T-helper 2 cell treated with Interferon-gamma antibody and Interleukin-4, amounts not matched to agents 5 μg/mL and 100 μg/mL, for 36 hours (primary cell): Measurements from ENCODE around the gene MAP2.

Source experiments
- DNase-seq: peaks from one replicate; pipeline ENCODE4 v3.0.0; 2021; ENCODE audit warnings: low spot score
- H3K27ac Mint-ChIP-seq: one replicate; pipeline ENCODE4 v1.8.0; 2021; ENCODE audit warnings: mild to moderate bottlenecking, mixed read lengths
- H3K27me3 Mint-ChIP-seq: one replicate; pipeline ENCODE4 v1.8.0; 2021; ENCODE audit warnings: low read depth, mixed read lengths
- H3K36me3 Mint-ChIP-seq: one replicate; pipeline ENCODE4 v1.8.0; 2021; ENCODE audit warnings: low read depth, mixed read lengths
- H3K4me1 Mint-ChIP-seq: one replicate; pipeline ENCODE4 v1.8.0; 2021; ENCODE audit warnings: low read depth, mixed read lengths
- H3K4me3 Mint-ChIP-seq: one replicate; pipeline ENCODE4 v1.8.0; 2022; ENCODE audit warnings: mild to moderate bottlenecking, moderate library complexity, mixed read lengths
- H3K9me3 Mint-ChIP-seq: one replicate; pipeline ENCODE4 v1.8.0; 2021; ENCODE audit warnings: mixed read lengths

The MAP2 gene

DNA sequence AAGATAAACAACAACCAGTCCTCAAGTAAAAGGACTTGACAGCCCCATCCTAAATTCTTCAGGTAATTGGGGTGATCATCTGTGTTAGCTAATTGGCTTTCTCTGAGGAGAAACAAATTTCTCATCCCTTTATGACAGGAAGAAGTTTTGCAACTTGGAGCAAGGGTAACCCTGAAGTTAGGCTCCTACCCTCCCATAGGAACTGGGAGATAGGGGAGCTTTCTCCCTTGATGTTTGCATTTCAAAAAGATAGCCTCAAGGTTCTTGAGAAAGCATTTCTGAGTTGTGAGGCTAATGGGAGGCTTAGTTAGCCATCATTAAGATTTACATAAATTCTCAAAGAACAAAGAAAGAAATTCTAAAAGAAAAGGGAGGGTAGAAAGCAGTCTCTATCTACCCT, 95.4 kb downstream of the MAP2 start:
- Mint-ChIP-seq H3K9me3 (no peaks in the 10 kb centered on the region), H3K4me1 (no peaks in the 10 kb centered on the region), H3K4me3 (no peak overlapping the region), H3K27ac (no peak overlapping the region), H3K27me3 (no peaks in the 10 kb centered on the region), H3K36me3 (no peaks in the 10 kb centered on the region)
- DNase-seq: no peak

DNA sequence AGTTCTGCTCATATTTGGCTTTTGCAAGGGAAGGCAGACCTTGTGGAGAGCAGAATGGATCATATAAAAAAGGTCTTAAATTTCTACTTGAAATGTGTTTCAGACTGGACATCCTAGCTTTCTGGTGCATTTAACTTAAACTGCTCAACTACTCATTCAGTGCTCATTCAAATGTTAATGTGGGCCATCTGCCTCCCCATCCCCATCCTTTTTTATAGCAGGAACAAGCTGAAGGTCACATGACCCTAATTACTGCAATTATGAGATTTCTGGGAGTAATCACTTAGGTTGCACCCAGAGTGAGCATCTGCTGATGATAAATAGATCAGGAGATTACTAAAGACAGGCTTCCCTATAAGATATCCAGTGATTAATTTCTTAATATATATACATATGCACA, 96.1 kb downstream of the MAP2 start:
- Mint-ChIP-seq H3K27ac (no peak overlapping the region), H3K4me3 (no peak overlapping the region), H3K27me3 (no peaks in the 10 kb centered on the region), H3K4me1 (no peaks in the 10 kb centered on the region), H3K36me3 (no peaks in the 10 kb centered on the region), H3K9me3 (no peaks in the 10 kb centered on the region)
- no peak for DNase-seq

DNA sequence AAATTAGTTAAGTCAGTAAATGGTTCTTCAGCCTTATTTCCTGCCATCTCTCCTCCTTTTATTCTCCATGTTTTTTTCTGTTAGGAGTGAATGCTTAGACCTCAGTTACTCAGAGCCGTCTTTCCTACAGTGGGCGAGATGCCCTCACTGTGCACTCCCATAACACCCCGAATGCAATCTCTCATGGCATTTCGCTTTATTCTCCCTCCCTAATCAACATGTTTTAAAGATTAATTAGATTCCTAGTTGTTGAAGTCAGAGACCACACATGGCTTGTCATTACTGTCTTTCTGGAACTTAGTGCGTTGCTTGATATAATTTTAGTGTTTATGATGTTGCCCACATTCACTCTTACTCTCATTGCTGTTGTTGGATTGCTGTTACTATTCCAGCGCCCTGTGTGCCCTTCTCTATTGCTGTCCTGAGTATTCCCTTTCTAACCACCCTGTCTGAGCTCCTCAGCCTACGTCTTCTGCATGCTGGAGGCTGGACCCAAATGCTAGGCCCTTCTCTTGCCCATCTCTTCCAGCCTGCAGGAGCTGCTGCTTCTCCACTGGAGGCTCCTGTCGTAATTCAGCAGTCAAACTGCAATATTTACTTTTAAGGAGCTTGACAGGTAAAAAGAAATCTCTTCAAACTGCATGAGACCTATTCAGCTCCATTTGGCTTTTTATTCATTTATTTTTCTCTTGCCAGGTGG, 99.3 kb downstream of the MAP2 start:
- no peak for DNase-seq
- Mint-ChIP-seq H3K36me3 (no peaks in the 10 kb centered on the region), H3K4me3 (no peak overlapping the region), H3K4me1 (peaks cover 8% of the 10 kb centered on the region), H3K27ac (no peak overlapping the region), H3K27me3 (no peaks in the 10 kb centered on the region), H3K9me3 (no peaks in the 10 kb centered on the region)

DNA sequence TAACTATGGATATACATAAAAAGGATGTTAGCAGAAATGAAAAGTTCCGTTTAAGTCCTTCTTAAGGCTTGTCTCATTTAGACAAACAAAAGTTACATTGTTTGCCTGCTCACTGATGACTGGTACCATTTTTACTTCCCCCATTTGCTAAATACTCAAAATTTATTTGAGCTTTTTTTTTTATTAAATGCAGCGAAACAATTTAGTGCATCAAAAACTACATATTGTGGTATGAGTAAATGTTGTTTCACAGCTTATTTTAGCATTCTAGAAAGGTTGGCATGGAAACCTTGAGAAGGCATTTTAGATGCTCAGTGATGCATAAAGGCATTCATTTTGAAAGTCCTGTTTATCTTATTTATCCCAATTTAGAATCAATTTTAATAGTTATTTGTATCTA, 100.0 kb downstream of the MAP2 start:
- no peak overlapping the region for H3K27ac Mint-ChIP-seq

DNA sequence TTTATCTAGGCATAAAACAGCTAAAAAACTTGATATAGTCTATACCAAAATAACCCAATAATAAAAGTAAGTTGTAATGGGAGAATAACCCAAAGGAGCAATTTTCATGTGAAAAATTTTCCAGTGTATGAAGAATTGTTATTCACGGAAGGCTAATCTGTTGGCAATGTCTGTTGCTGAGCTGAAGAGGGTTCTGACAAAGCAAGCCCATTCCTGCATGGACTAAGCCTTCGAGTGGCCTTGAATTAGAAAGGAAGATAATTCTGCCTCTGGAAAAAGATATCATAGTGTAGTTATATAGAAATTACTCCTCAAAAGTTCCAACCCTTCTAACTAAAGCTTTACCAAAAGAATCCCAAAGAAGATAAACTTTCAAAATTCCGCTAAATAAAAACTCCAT, 101.5 kb downstream of the MAP2 start:
- peaks cover 8% of the 10 kb centered on the region for H3K4me1 Mint-ChIP-seq
- H3K27ac Mint-ChIP-seq: no peak overlapping the region
- no peak for DNase-seq
- no peaks in the 10 kb centered on the region for H3K27me3 Mint-ChIP-seq
- no peak overlapping the region for H3K4me3 Mint-ChIP-seq
- H3K36me3 Mint-ChIP-seq: no peaks in the 10 kb centered on the region
- no peaks in the 10 kb centered on the region for H3K9me3 Mint-ChIP-seq

More for the DNA sequence above, 100.0 kb downstream of the MAP2 start:
- H3K9me3 Mint-ChIP-seq: no peaks in the 10 kb centered on the region
- H3K36me3 Mint-ChIP-seq: no peaks in the 10 kb centered on the region
- peaks cover 8% of the 10 kb centered on the region for H3K4me1 Mint-ChIP-seq
- no peak overlapping the region for H3K4me3 Mint-ChIP-seq
- no peak for DNase-seq
- no peaks in the 10 kb centered on the region for H3K27me3 Mint-ChIP-seq

DNA sequence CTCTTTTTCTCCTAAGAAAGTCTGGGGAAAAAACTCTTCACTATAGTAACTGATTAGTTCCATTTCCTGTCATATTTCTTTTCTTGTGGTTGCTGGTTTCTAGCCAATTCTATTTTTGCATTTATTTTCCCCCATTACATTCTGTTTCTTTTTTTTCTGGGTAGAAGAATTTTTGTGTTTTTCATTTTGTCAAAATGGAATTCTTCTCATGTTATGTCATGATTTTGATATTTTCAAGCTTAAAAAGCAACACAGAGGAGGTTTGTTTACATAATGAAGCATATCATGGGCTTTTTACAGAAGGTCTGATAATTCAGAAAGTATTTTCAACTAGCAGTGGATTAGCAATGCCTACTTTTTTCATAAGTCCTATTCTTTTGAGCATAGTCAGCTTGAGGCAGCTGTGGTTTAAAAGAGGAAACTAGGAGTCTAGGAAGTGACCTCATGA, 102.0 kb downstream of the MAP2 start:
- Mint-ChIP-seq H3K4me3 (peak overlapping the region; percentile 60), H3K27ac (no peak overlapping the region)

DNA sequence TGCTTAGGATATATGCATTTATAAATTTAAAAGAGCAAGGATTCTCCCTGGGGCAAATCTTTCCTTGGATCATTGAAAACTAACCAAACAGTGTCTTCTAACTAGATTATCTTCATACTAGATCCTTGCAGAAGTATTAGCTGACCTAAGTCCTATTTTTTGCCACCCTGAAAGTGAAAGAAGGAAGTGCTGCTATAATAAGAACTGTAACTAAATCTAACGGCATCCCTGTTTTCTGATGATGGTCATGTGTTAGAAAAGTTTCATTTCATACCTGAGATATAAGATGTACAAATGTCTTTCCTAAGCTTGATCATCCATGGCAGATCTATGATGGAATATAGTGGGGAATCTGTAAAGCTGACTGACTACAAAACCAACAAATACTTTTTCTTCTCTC, 102.7 kb downstream of the MAP2 start:
- H3K27ac Mint-ChIP-seq: no peak overlapping the region
- peaks cover 8% of the 10 kb centered on the region for H3K4me1 Mint-ChIP-seq
- no peaks in the 10 kb centered on the region for H3K27me3 Mint-ChIP-seq
- H3K4me3 Mint-ChIP-seq: peak overlapping the region; percentile 17
- H3K9me3 Mint-ChIP-seq: no peaks in the 10 kb centered on the region
- DNase-seq: no peak
- H3K36me3 Mint-ChIP-seq: no peaks in the 10 kb centered on the region

More for the DNA sequence above, 102.0 kb downstream of the MAP2 start:
- Mint-ChIP-seq H3K36me3 (no peaks in the 10 kb centered on the region), H3K9me3 (no peaks in the 10 kb centered on the region), H3K4me1 (peaks cover 8% of the 10 kb centered on the region), H3K27me3 (no peaks in the 10 kb centered on the region)
- no peak for DNase-seq

DNA sequence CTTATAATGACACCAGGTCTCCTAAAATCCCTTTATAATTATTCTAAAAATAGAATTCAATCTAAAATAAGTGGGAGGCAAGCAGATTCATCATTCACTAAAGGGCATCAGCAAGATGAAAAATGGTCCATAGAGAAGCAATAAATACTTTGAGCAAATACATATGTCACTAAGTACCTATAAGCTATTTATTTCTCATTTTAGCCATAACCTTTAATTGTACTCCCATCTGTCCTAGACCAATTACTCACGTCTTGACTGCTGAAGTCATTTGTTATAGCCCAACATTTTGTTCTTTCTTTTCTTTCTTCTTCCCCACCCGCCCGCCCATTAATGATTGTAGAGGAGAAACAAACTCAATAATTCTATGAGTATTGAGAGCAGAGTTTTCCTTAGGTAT, 105.7 kb downstream of the MAP2 start:
- H3K36me3 Mint-ChIP-seq: no peaks in the 10 kb centered on the region
- H3K4me3 Mint-ChIP-seq: no peak overlapping the region
- H3K27me3 Mint-ChIP-seq: no peaks in the 10 kb centered on the region
- H3K27ac Mint-ChIP-seq: no peak overlapping the region
- H3K9me3 Mint-ChIP-seq: no peaks in the 10 kb centered on the region
- no peak for DNase-seq
- peaks cover 8% of the 10 kb centered on the region for H3K4me1 Mint-ChIP-seq

DNA sequence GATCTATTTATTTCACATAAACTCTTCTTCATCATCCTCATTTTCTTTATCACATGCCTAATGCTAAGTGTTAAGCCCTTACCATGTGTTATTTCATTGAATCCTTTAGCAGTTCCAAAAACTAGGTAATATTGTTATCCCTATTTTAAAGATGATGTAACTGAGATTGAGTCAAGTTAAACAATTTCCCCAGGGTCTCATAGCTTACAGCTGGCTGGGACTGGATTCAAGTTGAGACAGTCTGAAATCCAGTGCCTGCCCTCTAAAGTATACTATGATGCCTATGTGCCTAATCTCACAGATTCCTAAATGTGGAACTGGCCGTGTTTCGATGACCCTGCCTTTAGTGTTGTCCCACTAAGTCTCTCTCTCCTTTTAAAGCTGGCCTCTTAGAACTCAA, 108.5 kb downstream of the MAP2 start:
- Mint-ChIP-seq H3K4me1 (no peaks in the 10 kb centered on the region), H3K4me3 (no peak overlapping the region), H3K9me3 (no peaks in the 10 kb centered on the region), H3K36me3 (no peaks in the 10 kb centered on the region), H3K27me3 (no peaks in the 10 kb centered on the region), H3K27ac (no peak overlapping the region)
- no peak for DNase-seq

DNA sequence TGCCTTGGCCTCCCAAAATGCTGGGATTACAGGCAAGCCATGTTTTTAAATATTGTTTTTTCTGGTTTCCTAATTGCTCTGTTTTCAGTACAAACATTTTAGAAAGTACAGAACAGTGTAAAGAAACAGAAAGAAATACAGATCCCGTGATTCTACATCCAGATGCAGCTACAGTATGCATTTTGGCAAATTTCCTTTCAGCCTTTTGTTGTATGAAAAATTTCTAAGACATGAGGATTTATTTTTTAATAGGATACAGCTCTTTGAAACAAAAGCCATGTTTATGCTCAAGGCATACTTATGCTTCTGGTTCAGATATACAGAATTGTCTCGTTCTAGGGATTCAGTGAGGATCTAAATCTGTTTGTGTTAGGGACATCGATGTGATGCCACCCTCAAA, 109.5 kb downstream of the MAP2 start:
- no peaks in the 10 kb centered on the region for H3K36me3 Mint-ChIP-seq
- H3K9me3 Mint-ChIP-seq: no peaks in the 10 kb centered on the region
- no peak for DNase-seq
- no peak overlapping the region for H3K4me3 Mint-ChIP-seq
- H3K27me3 Mint-ChIP-seq: no peaks in the 10 kb centered on the region
- no peaks in the 10 kb centered on the region for H3K4me1 Mint-ChIP-seq
- no peak overlapping the region for H3K27ac Mint-ChIP-seq

DNA sequence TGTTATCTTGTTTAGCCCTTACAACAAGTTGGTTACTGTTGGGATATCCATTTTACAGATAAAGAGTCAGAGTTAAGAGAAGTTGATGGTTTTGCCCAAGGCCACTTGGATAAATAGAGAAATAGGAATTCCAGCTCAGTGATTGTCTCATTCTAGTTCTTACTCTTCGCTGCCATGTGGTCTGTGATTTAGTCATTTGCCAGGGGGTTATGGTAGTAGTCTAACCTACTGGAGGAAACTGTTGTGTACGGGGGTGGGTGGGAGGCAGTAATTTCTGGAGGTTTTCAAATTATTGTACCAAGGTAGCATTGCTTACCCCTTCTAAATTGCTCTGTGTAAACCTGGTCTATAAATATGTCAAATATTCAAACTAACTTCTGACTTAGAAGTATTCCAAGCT, 110.4 kb downstream of the MAP2 start:
- no peaks in the 10 kb centered on the region for H3K36me3 Mint-ChIP-seq
- no peak overlapping the region for H3K4me3 Mint-ChIP-seq
- H3K27me3 Mint-ChIP-seq: no peaks in the 10 kb centered on the region
- H3K27ac Mint-ChIP-seq: no peak overlapping the region
- no peak for DNase-seq
- no peaks in the 10 kb centered on the region for H3K9me3 Mint-ChIP-seq
- no peaks in the 10 kb centered on the region for H3K4me1 Mint-ChIP-seq

DNA sequence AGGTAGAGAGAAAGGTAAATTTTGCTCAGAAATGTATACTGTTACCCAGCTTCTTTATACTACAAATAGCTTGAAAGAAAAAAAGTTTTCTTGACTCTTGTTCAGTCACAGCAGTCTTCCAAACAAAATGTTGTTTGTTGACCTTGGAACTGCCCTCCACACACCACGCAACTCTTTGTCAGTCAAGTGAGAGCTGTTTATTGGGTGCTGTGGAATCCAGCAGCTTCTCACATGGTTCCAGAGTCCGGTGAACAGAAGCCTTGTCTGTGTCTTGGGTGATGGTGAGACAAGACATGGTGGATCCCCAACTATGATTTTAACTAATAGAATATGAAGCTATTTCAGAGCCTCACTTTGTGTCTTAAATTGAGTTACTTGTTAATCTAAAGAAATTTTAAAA, 112.5 kb downstream of the MAP2 start:
- H3K4me3 Mint-ChIP-seq: no peak overlapping the region
- no peaks in the 10 kb centered on the region for H3K36me3 Mint-ChIP-seq
- DNase-seq: no peak
- no peak overlapping the region for H3K27ac Mint-ChIP-seq
- no peaks in the 10 kb centered on the region for H3K27me3 Mint-ChIP-seq
- no peaks in the 10 kb centered on the region for H3K9me3 Mint-ChIP-seq
- no peaks in the 10 kb centered on the region for H3K4me1 Mint-ChIP-seq

DNA sequence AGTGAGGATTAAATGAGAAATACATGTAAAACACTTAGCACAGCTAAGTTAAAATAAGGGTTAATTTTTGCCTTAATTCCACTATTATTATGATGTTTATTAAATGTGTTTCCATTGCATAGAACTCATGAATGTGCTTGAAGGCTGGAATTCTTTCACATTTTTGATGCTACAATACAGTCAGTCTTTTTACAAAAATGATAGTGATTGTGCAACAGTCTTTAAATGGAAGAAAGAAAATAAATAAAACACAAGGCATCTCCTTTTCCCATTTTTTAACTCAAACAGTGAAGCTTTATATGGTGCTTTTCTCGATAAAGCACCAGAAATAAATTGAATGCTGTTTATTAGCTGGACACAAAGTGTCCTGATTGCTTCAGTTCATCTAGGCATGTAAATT, 123.9 kb downstream of the MAP2 start:
- Mint-ChIP-seq H3K9me3 (no peaks in the 10 kb centered on the region), H3K36me3 (no peaks in the 10 kb centered on the region), H3K4me1 (no peaks in the 10 kb centered on the region), H3K27me3 (no peaks in the 10 kb centered on the region), H3K4me3 (no peak overlapping the region), H3K27ac (no peak overlapping the region)
- DNase-seq: no peak

DNA sequence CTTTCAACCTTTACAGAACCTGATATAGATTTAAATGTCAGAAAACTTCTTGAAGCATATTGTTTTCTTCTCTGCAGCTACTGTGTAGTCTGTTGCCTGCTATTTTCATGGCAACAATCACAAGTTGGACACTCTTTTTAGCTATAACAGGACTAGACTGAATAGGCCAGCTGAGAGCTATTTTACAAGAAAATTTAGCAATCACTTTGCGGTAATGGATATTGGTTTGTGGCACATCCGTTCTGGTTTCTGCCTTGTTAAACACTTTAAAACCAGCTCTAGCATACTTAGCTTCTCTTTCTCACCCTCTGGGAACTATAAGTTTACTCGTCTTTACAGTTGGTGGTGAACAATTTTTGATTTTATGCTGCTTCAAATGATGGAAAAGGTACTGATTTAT, 125.7 kb downstream of the MAP2 start:
- Mint-ChIP-seq H3K4me1 (no peaks in the 10 kb centered on the region), H3K4me3 (no peak overlapping the region), H3K27ac (no peak overlapping the region), H3K36me3 (no peaks in the 10 kb centered on the region), H3K27me3 (no peaks in the 10 kb centered on the region), H3K9me3 (no peaks in the 10 kb centered on the region)
- DNase-seq: no peak

DNA sequence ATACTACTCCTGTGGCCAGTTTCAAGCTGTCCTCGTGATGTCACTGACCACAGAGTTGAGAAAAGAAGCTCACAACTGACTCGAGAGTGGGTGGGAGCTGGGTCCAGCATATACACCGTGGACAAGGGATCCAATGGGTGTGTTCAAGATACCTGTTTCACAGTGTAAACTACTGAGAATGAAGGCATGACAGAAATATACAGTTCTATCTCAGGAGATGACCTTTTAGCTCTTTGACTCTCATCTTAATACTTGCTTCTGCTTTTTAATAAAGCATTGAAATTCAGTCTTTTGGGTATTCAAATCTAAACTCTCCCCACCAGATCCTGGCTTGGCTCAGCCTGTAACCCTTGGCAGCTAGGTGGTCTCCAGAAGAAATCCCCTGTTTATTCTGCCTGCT, 130.1 kb downstream of the MAP2 start:
- Mint-ChIP-seq H3K27ac (no peak overlapping the region), H3K27me3 (no peaks in the 10 kb centered on the region)

More for the DNA sequence above, 130.1 kb downstream of the MAP2 start:
- H3K4me1 Mint-ChIP-seq: no peaks in the 10 kb centered on the region
- no peaks in the 10 kb centered on the region for H3K9me3 Mint-ChIP-seq
- H3K36me3 Mint-ChIP-seq: no peaks in the 10 kb centered on the region
- no peak overlapping the region for H3K4me3 Mint-ChIP-seq
- no peak for DNase-seq
